ENCODE measurements around the gene IKZF2.

IKZF2 gene

GRCh38 chr2:213001297-213001910 is 150.0 kb downstream of the IKZF2 start:
- DNase-seq (ENCODE audit: low spot score): no peak

- DNase-seq (ENCODE audit: low spot score): no peak
Measured at GRCh38 chr2:212998626-212999359, 152.6 kb downstream of the IKZF2 start.

DNA sequence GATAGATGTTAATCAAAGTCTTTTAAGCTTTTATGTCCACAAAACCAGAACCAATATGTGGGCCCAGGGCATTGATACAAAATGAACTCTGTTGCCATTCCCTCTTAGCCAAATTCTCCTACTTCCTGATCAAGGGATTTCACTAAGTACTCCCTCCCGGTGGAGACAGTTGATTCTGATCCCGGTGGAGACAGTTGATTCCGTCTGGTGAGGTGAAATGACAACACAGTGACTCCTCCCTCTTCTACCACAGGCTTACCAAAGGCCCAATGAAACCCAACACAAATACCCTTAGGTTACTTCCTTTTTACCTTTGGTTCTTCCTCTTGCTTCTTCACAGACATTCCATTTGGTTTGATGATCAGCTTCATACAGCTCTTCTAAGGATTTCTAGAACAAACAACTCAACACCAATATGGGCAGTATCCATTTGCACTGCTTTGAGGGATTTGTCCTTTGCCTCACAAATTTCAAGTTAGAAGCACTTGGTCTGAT is 153.8 kb downstream of the IKZF2 start:
- no peak for DNase-seq (ENCODE audit: low spot score)

GRCh38 chr2:212995920-212996319 is 155.5 kb downstream of the IKZF2 start:
- DNase-seq (ENCODE audit: low spot score): no peak

DNA sequence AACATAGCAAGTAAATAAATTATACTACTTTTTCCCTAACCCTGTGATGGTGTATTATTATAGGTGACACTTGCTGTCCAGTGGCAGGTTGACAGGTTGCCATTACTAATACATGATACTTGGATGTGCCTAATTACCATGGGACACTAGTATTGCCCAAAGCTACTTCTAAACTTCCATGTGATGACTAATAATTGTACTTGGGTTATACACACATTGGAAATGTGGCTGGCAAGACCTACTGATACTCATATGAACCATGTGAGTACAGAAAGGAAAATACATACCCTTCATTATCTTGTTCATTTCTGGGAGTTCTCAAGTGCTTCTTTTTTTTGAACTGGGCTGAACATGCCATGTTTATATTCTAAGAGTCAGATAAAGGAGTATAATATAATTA is 156.4 kb downstream of the IKZF2 start:
- no peak for DNase-seq (ENCODE audit: low spot score)

DNA sequence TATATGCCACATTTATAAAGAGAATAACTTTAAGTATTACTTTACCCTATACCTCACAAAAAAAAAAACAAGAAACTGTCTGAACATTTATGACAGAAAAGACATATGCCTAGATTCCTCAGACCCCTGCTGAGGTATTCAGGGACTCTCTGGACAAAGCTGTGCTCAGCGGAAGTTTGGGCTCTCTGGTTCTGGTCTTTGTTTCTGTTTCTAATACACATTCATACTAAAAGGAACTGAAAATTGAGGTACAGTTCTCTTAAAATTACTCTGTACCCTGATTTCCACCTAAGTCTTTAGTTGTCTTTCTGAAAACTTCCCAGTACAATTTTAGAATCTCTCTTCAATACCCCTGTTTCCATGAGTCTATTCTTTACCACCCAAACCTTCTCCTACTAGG is 160.3 kb downstream of the IKZF2 start:
- no peak for DNase-seq (ENCODE audit: low spot score)

DNA sequence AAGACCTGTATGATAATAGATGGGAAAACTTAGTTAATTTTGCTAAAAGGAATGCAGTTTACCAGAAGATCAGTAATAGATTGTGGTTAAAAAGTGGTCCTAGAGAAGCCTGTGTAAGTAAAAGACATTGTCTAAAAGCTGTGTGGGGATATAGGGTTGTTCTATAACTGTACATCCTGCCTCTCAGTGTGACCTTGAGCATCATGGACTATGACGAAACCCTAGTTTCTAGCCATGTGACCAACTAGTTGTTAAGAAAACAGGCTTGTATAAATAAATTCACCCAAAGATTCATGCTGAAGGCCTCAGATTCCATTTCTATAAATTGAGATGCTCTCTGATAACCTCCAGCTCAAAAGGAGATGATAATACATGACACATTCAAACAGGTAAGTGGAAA is 160.7 kb downstream of the IKZF2 start:
- no peak for DNase-seq (ENCODE audit: low spot score)

- DNase-seq (ENCODE audit: low spot score): no peak
Measured at GRCh38 chr2:212987492-212987891, 163.9 kb downstream of the IKZF2 start.

- DNase-seq (ENCODE audit: low spot score): no peak
Measured at GRCh38 chr2:212984129-212984528, 167.3 kb downstream of the IKZF2 start.

DNA sequence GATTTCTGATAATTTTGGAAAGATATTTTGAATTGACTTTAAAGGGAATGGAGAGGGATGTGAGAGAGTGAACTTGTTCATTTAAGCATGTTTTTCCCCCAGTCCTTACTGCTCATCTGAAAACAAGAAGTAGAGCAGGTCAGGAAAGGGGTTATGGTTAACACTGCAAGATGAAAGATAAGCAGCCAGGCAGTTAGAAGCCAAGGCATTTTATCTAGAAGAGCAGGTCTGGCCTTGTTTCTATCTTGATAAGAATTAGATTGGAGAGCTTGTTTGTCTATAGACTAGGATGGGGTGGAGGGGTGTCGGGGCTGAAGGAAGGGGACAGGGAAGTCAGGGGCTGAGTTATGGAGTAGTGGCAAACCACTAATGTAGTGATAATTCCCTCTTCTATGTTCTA is 171.6 kb downstream of the IKZF2 start:
- no peak for DNase-seq (ENCODE audit: low spot score)

DNA sequence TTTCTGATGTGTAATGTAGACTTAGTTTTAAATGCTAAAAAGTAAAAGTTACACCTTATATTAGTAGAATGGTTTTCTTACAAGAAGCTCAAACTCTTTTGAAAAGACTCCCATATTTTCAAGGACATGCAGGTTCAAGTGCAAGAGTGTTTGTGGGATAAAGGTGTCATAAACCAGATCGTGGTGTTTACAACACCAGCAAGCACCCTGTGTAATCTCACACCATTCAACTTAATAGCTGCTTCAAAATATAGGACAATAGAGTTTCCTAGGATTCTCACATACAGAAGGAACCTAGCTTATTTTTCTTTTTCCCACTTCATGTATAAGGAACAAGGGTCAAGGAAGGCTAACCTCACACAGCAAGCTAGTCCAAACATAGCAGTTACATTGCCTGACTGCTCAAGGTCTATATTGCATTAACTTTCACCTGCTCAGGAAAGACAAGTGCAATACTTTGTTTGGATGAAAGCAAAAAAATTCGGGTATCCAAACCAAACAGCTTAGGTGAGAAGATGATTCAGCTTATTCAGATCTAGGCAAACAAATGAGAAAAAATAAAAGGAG is 172.3 kb downstream of the IKZF2 start:
- no peak for DNase-seq (ENCODE audit: low spot score)

DNA sequence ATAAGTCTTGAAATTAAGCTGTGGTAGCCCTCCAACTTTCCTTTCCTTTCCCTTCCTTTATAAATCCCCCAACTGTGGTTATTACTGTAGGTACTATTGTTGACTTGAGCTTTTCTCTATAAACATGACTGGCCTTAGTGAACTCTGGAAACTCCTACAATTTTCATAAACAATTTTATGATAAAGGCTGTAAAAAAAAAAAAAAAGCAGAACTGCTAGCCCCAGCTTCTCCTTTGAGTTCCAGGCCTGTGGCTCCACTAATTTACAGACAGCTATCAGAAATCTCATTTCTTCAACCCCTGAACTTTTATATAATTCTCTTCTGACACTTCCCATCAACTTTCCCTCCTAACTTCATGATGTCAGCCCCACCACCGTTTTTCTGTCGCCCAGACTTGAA is 174.3 kb downstream of the IKZF2 start:
- no peak for DNase-seq (ENCODE audit: low spot score)

DNA sequence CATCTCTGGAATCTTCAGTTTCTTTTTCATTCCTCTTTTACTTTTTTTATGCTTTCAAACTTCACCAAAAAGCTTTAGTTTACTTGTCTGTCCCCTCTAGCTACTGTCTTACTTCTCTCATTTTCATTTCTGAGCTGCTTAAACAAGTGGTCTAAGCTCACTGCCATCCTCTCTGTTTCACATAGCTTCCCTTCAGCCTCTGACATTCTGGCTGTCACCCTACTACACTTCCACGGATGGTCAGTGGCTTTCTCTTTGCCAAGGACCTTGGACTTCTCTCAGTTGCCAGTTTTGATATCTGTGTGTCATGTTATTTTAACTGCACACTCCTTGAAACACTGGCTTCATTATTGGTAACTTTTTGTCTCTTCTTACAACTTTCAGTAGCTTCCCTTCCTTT is 176.1 kb downstream of the IKZF2 start:
- DNase-seq (ENCODE audit: low spot score): no peak

GRCh38 chr2:212974692-212975091 is 176.7 kb downstream of the IKZF2 start:
- DNase-seq (ENCODE audit: low spot score): no peak

DNA sequence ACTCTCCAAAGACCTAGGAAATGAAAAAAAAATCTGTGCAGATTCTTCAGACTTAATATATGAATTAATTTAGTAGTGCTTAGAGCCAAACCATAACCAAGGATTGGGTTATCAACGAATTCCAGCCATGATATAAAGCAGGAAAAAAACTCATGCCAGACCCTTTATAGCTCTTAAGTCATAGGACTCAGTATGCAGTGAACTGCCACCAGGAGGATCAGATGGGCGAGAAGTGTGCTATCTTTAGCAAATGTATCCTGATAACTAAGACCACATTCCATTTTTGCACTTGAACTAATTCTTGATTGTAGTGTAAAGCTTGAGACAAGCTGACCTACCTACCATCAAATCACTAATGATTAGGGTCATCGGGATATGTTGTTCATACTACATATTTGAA is 178.1 kb downstream of the IKZF2 start:
- no peak for DNase-seq (ENCODE audit: low spot score)

GRCh38 chr2:212970132-212970531 is 181.3 kb downstream of the IKZF2 start:
- no peak for DNase-seq (ENCODE audit: low spot score)

- DNase-seq (ENCODE audit: low spot score): no peak
Measured at GRCh38 chr2:212968284-212969081, 182.9 kb downstream of the IKZF2 start.

- no peak for DNase-seq (ENCODE audit: low spot score)
Measured at GRCh38 chr2:212966884-212967283, 184.5 kb downstream of the IKZF2 start.

DNA sequence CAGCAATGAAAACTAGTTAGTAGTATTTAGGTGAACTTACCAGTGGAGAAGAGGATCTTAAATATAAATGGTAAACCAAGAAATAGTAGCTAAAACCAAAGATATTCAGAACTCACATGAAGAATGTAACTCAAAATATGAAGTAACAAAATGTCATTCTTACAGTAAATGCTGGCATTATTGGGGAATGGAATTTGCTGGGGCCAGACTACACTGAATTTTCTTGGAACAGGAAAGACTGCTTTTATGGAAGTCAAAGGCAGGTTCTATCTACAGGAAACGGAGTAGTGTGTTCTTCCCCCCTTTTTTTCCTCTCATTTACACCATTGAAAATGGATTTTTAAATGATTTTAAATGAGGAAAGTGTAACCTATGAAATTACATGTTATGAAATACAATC is 188.7 kb downstream of the IKZF2 start:
- no peak for DNase-seq (ENCODE audit: low spot score)

DNA sequence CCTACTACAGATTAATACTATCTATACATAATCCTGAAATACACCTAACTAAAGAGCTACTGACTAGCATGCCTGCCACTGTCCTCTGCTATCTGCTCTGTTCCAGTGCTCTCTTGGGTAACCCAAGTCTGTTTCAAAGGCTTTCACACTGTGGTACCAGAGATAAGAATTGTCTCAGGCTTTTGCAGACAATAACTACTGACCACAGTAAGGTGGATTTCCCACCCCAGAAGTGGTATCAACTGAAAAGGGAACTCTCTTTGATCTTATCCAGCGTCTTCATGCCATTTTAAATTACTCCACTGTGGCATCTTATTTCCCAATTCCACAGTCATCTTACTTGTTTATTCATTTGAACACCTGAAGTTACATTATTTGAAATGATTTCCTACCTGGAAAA is 190.2 kb downstream of the IKZF2 start:
- DNase-seq (ENCODE audit: low spot score): no peak

DNA sequence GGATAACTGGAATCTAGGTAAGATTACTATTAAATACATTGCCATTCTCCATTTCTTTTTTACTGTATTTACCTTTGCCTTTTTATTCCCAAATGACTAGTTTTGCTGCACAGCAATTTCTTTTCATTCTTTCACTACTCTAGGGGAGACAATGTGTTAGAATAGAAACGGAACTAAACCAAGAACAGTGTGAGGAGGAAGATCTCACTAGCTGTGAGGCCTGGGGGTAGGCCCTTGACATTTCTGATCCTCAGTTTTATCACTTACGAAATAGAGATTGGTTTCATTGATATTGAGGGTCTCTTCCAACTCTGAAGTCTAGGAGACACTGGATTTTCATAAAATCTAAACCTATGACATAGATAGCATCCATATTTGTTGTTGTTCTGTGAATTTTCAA is 191.1 kb downstream of the IKZF2 start:
- DNase-seq (ENCODE audit: low spot score): no peak

- no peak for DNase-seq (ENCODE audit: low spot score)
Measured at GRCh38 chr2:212959471-212960117, 191.8 kb downstream of the IKZF2 start.
